Activated CD8-positive, alpha-beta memory T cell treated with anti-CD3 and anti-CD28 coated beads, Interleukin-2, amount 50 U/mL, for 1 hour (primary cell): ENCODE measurements around the gene CFL1.

Experiments used
- DNase-seq: peaks from one replicate; pipeline ENCODE4 v3.0.0-alpha.2; 2020; ENCODE audit errors: extremely low read depth

Gene CFL1

GRCh38 chr11:65870706-65871681 is 13.0 kb upstream of the CFL1 start:
- DNase-seq, result no peak

GRCh38 chr11:65870307-65870658 is 12.3 kb upstream of the CFL1 start:
- no peak for DNase-seq

GRCh38 chr11:65869643-65870306 is 11.8 kb upstream of the CFL1 start:
- DNase-seq, result no peak

GRCh38 chr11:65868907-65869306 is 10.9 kb upstream of the CFL1 start:
- DNase-seq, result no peak

GRCh38 chr11:65868076-65868667 is 10.2 kb upstream of the CFL1 start:
- no peak for DNase-seq

- DNase-seq, result no peak
Observed at GRCh38 chr11:65867284-65868071, 9.5 kb upstream of the CFL1 start.

- no peak for DNase-seq
Observed at GRCh38 chr11:65866509-65867283, 8.7 kb upstream of the CFL1 start.

GRCh38 chr11:65865550-65866172 is 7.7 kb upstream of the CFL1 start:
- DNase-seq, result no peak

- no peak for DNase-seq
Observed at GRCh38 chr11:65864706-65865471, 6.9 kb upstream of the CFL1 start.

GRCh38 chr11:65863889-65864705 is 6.1 kb upstream of the CFL1 start:
- no peak for DNase-seq

GRCh38 chr11:65862941-65863888 is 5.2 kb upstream of the CFL1 start:
- DNase-seq, result no peak

- no peak for DNase-seq
Observed at GRCh38 chr11:65862191-65862735, 4.3 kb upstream of the CFL1 start.

- no peak for DNase-seq
Observed at GRCh38 chr11:65861533-65862183, 3.7 kb upstream of the CFL1 start.

GRCh38 chr11:65861165-65861505 is 3.2 kb upstream of the CFL1 start:
- DNase-seq, result no peak

- peak; percentile 86 for DNase-seq
Observed at GRCh38 chr11:65860278-65861164, 2.5 kb upstream of the CFL1 start, which contains the start of gene MUS81. Gene MUS81, plus strand, starts transcription at chr11:65860433. Its CDS starts 321 bp downstream, at chr11:65860754.

- DNase-seq, result no peak
Observed at GRCh38 chr11:65859812-65860277, 1.9 kb upstream of the CFL1 start.
